ENCODE results near the gene CENPP. TPM values are rescaled to one million over a fixed set of nuclear protein-coding genes. Genes with fewer than 3 reads are reported as not detected.
"Not testable (repeated sequence)": the region's sequence is repeated elsewhere in the genome, so short reads cannot be mapped to it uniquely, and the experiment has no call there.

Gene CENPP
- total RNA-seq, 1 experiment from 2014 or later = 19.6 TPM

- DNase-seq (ENCODE audit: low spot score) = no peak
- in situ Hi-C loops (cut with HindIII; ENCODE audit: low sequenced_read_pairs) = no loop called here
Observed at GRCh38 chr9:92407818-92408217, 82.1 kb downstream of the CENPP start.

DNA sequence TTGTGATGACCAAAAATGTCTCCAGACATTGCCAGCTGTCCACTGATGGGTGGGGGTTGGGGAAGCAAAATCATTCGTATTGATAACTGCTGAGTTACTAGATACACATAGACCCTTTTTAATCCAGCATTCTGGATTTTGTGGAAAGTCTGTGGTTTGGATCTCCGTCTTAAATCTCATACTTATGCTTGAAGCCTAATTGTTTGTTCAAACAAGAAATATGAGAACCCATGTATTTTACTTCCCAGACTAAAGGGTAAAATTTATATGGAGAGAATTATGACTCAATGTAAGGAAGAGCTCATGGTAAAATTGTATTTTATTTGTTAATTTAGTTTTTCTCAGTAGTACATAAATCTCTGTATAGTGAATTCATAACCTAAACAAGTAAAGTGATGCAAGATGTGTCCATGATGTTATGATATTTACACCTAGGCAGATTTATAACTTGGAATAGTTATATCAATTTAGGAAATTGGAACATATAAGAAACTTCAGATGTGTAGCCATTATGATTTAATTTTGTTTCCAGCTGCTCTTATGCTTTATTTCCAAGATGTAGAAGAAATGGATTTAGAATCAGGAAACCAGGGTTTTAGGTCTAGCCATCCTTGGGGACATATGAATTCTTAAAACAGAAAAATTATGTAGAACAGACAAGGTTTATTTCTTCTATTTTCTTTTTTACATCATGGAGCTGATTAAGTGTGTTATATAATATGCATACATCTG is 83.2 kb downstream of the CENPP start:
- no peak for DNase-seq (ENCODE audit: low spot score)
- in situ Hi-C loops (cut with HindIII; ENCODE audit: low sequenced_read_pairs) = no loop called here

DNA sequence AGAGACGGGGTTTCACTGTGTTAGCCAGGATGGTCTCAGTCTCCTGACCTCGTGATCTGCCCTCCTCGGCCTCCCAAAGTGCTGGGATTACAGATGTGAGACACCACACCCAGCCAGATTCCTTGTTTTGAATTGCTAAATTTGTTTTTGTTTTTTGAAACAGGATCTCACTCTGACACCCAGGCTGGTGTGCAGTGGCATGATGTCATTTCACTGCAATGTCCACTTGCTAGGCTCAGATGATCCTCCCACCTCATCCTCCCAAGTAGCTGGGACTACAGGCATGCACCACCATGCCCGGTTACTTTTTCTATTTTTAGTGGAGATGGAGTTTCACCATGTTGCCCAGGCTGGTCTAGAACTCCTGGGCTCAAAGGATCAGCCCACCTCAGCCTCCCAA is 85.4 kb downstream of the CENPP start:
- in situ Hi-C loops (cut with HindIII; ENCODE audit: low sequenced_read_pairs); DNase-seq (ENCODE audit: low spot score): not testable (repeated sequence)

GRCh38 chr9:92414566-92414965 is 88.8 kb downstream of the CENPP start:
- in situ Hi-C loops (cut with HindIII; ENCODE audit: low sequenced_read_pairs) = no loop called here

GRCh38 chr9:92422611-92423338 is 97.0 kb downstream of the CENPP start:
- in situ Hi-C loops (cut with HindIII; ENCODE audit: low sequenced_read_pairs) = no loop called here
- DNase-seq (ENCODE audit: low spot score) = no peak

More at GRCh38 chr9:92414566-92414965, 88.8 kb downstream of the CENPP start:
- no peak for DNase-seq (ENCODE audit: low spot score)

DNA sequence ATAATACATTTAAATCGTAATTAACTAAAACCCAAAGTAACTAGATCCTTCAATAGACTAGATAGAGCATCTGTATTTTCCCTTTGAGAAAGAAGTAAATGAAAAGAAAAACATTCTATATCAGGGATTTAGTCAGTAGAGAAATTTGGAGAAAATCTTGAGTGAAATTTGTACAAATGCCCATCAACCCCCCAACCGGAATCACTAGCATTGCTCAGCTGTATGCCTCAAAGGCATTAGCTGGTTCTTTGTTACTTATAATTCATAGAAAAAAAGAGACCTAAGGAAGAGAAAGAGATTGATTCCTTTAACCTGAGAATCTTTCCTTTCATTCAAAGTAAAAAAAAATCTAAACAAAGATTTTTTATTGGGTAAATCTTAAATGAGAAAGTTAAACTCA is 97.9 kb downstream of the CENPP start:
- in situ Hi-C loops (cut with HindIII; ENCODE audit: low sequenced_read_pairs) = no loop called here

DNA sequence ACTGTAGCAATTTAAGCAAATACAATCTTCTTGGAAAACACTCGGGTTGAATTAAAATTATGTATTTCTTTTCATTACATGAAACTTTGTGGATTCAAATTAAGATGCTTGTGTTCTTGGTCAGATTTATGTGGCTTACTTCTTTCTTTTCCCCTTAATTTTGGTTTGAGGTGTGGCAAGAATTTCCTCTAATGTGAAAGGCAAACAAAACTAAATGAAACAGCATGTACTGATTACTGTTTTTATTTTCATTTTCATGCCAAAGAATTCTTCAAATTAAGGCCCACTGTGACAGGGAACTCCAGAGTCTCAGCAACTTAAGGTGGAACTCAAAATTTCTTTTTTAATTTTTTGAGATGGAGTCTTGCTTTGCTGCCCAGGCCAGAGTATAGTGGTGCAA is 98.6 kb downstream of the CENPP start, which contains the start of gene OMD:
Gene OMD, minus strand, starts transcription at position 132 of the 400 bp plus-strand sequence. CDS start 6,913 bp downstream, outside the sequence.
- no peak for DNase-seq (ENCODE audit: low spot score)

More for the DNA sequence above, 97.9 kb downstream of the CENPP start:
- DNase-seq (ENCODE audit: low spot score) = no peak

GRCh38 chr9:92425474-92425873 is 99.7 kb downstream of the CENPP start:
- in situ Hi-C loops (cut with HindIII; ENCODE audit: low sequenced_read_pairs) = no loop called here
- DNase-seq (ENCODE audit: low spot score) = no peak

More for the DNA sequence above, 98.6 kb downstream of the CENPP start, which contains the start of gene OMD:
- in situ Hi-C loops (cut with HindIII; ENCODE audit: low sequenced_read_pairs) = no loop called here

- in situ Hi-C loops (cut with HindIII; ENCODE audit: low sequenced_read_pairs) = no loop called here
- no peak for DNase-seq (ENCODE audit: low spot score)
Observed at GRCh38 chr9:92426501-92427145, 100.9 kb downstream of the CENPP start.

GRCh38 chr9:92429836-92430235 is 104.1 kb downstream of the CENPP start:
- DNase-seq (ENCODE audit: low spot score) = no peak
- in situ Hi-C loops (cut with HindIII; ENCODE audit: low sequenced_read_pairs) = no loop called here

DNA sequence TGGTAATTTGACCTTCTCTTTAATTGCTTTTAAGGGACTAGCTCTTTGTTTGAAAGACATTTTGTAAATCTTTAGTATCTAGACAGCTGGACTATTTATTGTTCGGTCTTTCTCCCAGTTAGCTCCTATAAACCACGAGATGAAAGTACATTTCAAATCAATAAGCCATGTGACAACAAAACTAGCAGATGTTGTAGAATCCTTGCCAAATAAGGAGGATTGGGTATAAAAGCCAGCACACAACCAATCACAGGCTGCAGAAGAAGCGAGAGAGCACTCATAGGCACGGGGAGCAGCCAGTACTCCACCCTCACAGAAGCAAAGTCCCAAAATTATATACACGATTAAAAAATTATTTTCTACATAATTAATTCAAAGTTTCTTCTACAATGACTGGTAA is 106.6 kb downstream of the CENPP start:
- DNase-seq (ENCODE audit: low spot score) = no peak
- in situ Hi-C loops (cut with HindIII; ENCODE audit: low sequenced_read_pairs) = no loop called here

GRCh38 chr9:92432972-92433548 is 107.3 kb downstream of the CENPP start:
- no peak for DNase-seq (ENCODE audit: low spot score)
- in situ Hi-C loops (cut with HindIII; ENCODE audit: low sequenced_read_pairs) = no loop called here

DNA sequence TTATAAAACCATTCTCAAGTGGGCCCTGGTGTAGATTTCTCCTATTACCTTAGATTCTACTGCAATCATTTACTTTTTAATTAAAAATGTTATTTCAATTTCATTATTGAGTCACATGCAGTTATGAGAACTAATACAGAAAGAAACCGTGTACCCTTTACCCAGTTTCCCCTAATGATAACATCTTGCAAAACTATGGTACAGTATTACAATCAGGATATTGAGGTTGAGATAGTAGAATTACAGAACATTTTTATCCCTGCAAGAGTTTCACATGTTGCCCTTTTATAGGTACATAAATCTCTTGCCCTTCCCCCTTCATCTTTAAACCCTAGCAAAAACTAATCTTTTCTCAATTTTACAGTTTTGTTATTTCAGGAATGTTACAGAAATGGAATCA is 109.5 kb downstream of the CENPP start:
- no peak for DNase-seq (ENCODE audit: low spot score)
- in situ Hi-C loops (cut with HindIII; ENCODE audit: low sequenced_read_pairs) = no loop called here

- in situ Hi-C loops (cut with HindIII; ENCODE audit: low sequenced_read_pairs) = no loop called here
- no peak for DNase-seq (ENCODE audit: low spot score)
Observed at GRCh38 chr9:92438900-92439526, 113.3 kb downstream of the CENPP start.

DNA sequence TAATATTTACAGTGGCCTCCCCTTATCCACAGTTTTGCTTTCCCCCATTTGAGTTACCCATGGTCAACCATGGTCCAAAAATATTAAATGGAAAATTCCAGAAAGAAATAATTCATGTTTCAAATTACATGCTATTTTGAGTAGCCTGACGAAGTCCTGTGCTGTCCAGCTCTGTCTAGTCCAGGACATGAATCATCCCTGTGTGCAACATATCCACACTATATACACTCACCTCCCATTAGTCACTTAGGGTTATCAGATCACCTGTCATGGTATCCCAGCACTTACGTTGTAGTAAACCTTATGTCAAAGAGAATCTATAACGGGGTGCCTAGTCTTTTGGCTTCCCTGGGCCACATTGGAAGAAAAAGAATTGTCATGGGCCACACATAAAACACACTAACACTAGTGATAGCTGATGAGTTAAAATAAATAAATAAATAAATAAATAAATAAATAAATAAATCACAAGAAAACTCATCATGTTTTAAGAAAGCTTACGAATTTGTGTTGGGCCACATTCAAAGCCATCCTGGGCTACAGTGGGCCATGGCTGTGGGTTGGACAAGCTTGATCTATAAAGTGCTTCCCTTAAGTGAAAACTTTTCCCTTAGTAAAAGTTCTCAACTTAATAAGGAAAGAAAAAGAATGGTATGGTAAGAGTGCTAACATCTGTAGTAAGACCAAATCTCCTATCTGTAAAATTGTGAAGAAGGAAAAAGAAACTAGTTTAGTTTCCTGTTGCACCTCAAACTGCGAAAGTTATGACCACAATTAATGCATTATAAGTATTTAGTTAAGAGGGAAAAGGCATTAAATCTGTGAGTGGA is 114.4 kb downstream of the CENPP start:
- in situ Hi-C loops (cut with HindIII; ENCODE audit: low sequenced_read_pairs) = no loop called here
- DNase-seq (ENCODE audit: low spot score) = no peak

- in situ Hi-C loops (cut with HindIII; ENCODE audit: low sequenced_read_pairs) = no loop called here
- no peak for DNase-seq (ENCODE audit: low spot score)
Observed at GRCh38 chr9:92440751-92441046, 114.9 kb downstream of the CENPP start.

- in situ Hi-C loops (cut with HindIII; ENCODE audit: low sequenced_read_pairs) = no loop called here
- DNase-seq (ENCODE audit: low spot score) = no peak
Observed at GRCh38 chr9:92444841-92445240, 119.1 kb downstream of the CENPP start.

DNA sequence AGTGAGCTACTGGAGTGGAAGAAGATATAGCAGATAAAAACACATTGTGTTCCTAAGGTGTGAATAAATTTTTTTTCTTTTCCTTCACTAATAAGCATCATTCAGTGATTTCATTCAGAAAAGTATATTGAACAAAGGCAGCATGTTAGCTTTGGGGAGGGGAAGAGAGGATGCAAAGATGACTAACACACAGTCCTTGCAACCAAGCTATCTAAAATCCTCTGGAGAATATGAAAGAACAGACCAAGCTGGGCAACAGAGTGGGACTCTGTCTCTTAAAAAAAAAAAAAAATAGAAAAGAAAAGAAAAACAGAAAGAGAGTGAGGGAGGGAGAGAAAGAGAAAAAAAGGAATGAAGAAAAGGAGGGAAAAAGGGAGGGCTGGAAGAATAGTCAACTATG is 120.8 kb downstream of the CENPP start:
- DNase-seq (ENCODE audit: low spot score) = no peak
- in situ Hi-C loops (cut with HindIII; ENCODE audit: low sequenced_read_pairs) = no loop called here

- DNase-seq (ENCODE audit: low spot score) = no peak
Observed at GRCh38 chr9:92455217-92455616, 129.5 kb downstream of the CENPP start.

More at GRCh38 chr9:92455217-92455616, 129.5 kb downstream of the CENPP start:
- in situ Hi-C loops (cut with HindIII; ENCODE audit: low sequenced_read_pairs) = no loop called here
